ENCODE data around the gene DCT.

DCT gene

DNA sequence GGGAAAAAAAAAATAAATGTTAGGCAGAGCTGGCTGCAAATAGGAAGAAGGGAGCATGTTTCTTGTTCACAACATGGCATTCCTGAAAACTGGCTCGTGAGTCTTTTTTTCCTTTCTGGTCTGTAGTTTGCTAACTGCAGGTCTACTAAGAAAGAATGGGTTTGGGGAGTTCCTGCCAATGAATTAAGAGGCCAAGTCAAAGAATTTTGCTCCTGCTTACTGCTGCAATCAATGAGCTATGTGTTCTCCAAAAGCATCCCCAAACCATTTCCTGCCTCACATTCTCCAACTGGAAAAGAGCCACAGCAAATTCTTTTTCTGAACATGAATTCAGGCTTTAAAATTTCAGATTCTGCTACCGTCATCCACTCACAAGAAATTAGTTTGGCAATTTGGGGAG, 88.6 kb downstream of the DCT start:
- no peak for FAIRE-seq

DNA sequence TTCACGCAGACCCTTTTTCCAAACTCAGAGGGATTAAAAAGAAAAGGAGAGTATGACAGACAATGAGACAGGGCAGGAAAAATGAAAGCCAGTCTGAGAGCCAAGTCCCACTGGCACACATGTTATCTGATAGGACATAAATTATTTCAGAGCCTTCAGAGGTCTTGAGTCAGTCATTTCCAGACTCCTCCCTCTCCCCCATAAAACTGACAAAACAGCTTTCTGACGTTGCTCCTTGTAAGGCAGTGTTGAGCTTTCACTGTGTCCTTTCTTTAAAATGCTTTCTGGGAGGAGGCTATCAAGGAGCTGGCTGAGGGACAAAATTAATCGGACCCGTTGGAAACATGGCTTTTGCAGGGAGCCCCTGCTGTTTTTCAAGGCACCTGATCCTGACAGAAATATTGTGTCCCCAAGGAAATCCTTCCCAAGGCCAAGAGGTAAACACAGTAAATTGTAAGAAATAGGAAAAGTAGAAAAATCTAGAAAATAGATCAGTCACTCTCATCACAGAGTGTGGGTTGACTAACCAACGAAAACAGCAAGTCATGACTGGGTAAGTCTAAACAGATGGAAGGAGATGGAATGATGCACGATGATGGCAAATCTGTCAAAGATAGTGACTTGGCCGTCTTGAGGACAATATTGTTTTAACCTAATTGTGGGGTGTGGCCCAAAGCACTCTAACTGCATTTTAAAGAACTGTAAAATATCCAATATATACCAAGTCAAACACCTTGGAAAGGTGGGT, 89.7 kb downstream of the DCT start:
- no peak for FAIRE-seq

- no peak for FAIRE-seq
These were observed 92.4 kb downstream of the DCT start for GRCh38 chr13:94387047-94387446.
